ENCODE data around the gene SRP68.

DNA sequence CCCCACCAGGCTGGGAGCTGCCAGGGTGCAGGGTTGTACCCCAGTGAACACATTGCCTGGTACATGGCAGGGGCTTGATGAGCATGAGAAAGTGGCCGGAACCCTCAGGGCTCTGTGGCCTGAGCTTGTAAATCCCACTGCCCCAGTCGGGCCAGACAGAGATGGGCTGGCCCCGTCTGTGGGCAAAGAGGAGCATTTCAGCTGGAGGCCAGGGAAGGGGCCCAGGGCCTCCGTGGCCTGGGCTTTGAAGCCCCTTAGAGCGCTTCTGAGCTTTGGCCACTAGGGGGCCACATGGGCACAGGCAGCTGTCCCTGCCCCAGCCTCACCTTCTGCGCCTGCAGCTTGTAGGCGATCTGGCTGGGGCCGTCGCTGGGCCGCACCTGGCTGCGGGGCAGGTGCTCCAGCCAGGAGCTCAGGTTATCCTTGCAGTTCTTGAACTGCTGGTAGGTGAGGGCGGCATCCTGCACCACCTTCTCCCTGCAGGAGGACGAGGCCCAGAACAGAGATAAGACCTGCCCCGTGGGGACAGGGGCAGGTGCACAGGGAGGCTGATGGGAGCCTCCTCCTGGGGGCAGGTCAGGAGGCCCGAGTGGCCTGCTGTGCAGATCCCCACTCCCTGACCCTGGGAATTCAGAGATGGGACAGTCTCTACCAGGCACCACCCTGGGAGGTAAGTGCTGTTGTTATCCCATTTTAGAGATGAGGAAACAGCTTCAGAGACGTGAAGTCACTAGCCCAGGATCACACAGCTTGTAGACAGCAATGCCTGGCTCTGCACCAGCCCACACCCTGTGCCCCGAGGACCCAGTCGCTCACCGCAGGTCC, 58.0 kb downstream of the SRP68 start:
- TF ChIP-seq, protein P1, sequence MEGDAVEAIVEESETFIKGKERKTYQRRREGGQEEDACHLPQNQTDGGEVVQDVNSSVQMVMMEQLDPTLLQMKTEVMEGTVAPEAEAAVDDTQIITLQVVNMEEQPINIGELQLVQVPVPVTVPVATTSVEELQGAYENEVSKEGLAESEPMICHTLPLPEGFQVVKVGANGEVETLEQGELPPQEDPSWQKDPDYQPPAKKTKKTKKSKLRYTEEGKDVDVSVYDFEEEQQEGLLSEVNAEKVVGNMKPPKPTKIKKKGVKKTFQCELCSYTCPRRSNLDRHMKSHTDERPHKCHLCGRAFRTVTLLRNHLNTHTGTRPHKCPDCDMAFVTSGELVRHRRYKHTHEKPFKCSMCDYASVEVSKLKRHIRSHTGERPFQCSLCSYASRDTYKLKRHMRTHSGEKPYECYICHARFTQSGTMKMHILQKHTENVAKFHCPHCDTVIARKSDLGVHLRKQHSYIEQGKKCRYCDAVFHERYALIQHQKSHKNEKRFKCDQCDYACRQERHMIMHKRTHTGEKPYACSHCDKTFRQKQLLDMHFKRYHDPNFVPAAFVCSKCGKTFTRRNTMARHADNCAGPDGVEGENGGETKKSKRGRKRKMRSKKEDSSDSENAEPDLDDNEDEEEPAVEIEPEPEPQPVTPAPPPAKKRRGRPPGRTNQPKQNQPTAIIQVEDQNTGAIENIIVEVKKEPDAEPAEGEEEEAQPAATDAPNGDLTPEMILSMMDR (conservative IDR thresholded peaks at IDR 0.05) = peak; percentile 97
- no peak for TF ChIP-seq ZFX (IDR thresholded peaks at IDR 0.05)
